Natural killer cell (primary cell): ENCODE results near the gene EHD4. TPM values are rescaled to one million over a fixed set of nuclear protein-coding genes. Genes with fewer than 3 reads are reported as not detected.

Experiments
- ATAC-seq, 3 donors: fragments of 150-1000 bp in 2 of 3; fragments of 200-7000 bp in 1 of 3; cut with Tn5 transposase; 1 replicate in 1 of 3; 2 replicates in 2 of 3; pipeline ENCODE4 v1.10.0; 2021; ENCODE audit warnings: mild to moderate bottlenecking in 2 of 3, moderate library complexity in 2 of 3
- DNase-seq, 2 donors: peaks; one replicate each; pipeline versions ENCODE4 v3.0.0 to v3.0.0-alpha.2; 2013 to 2021; ENCODE audit warnings: mixed read lengths in 1 of 2
- H3K27ac ChIP-seq: one replicate; pipeline ENCODE4 v1.5.1; 2013; ENCODE audit warnings: mild to moderate bottlenecking, low read length
- H3K27me3 ChIP-seq: one replicate; pipeline ENCODE4 v1.6.1; 2013; ENCODE audit warnings: low read length; ENCODE audit not compliant: control insufficient read depth, insufficient read depth
- H3K36me3 ChIP-seq: one replicate; pipeline ENCODE4 v1.6.1; 2013; ENCODE audit warnings: low read length; ENCODE audit not compliant: control insufficient read depth, insufficient read depth
- H3K4me1 ChIP-seq: one replicate; pipeline ENCODE4 v1.6.1; 2013; ENCODE audit warnings: low read length; ENCODE audit not compliant: control insufficient read depth, insufficient read depth
- H3K4me3 ChIP-seq: one replicate; pipeline ENCODE4 v1.5.1; 2013; ENCODE audit warnings: low read length
- H3K9me3 ChIP-seq: one replicate; pipeline ENCODE4 v1.6.1; 2013; ENCODE audit warnings: low read length; ENCODE audit not compliant: control insufficient read depth, insufficient read depth
- H3K27ac Mint-ChIP-seq, 2 donors: one replicate each; pipeline ENCODE4 v1.8.0; 2022; ENCODE audit warnings: mild to moderate bottlenecking in 2 of 2, mixed read lengths in 2 of 2, moderate library complexity in 1 of 2
- H3K27me3 Mint-ChIP-seq, 2 donors: one replicate each; pipeline ENCODE4 v1.8.0; 2022; ENCODE audit warnings: low read depth in 2 of 2, mixed read lengths in 2 of 2
- H3K36me3 Mint-ChIP-seq: one replicate; pipeline ENCODE4 v1.8.0; 2022; ENCODE audit warnings: mixed read lengths
- H3K4me1 Mint-ChIP-seq, 2 donors: one replicate each; pipeline ENCODE4 v1.8.0; 2022; ENCODE audit warnings: mixed read lengths in 2 of 2
- H3K4me3 Mint-ChIP-seq: one replicate; pipeline ENCODE4 v1.8.0; 2022; ENCODE audit warnings: mild to moderate bottlenecking, moderate library complexity, mixed read lengths
- H3K9me3 Mint-ChIP-seq, 2 donors: one replicate each; pipeline ENCODE4 v1.8.0; 2022; ENCODE audit warnings: mixed read lengths in 2 of 2
- WGBS: methylation state at CpG from one replicate; pipeline ENCODE4 v1.1.7; 2013; ENCODE audit warnings: missing lambda C conversion rate; ENCODE audit not compliant: insufficient coverage; 5-methylcytosine and 5-hydroxymethylcytosine counted together
- intact Hi-C: fragments of 100-400 bp; cut with micrococcal nuclease; formaldehyde crosslinking; loops from one replicate; pipeline ENCODE4 v1.14.2; 2022
- total RNA-seq, 4 donors: library from RNA; stranded (reverse); fragments of 120-200 nt in 1 of 4; gene quantifications; one replicate each; pipeline versions ENCODE4 v1.2.3 to v1.2.4, GENCODE V29; 2013 to 2022
- TF ChIP-seq, protein P1 (sequence below): fragments of 200-600 bp; IDR thresholded peaks from one replicate; pipeline ENCODE4 v1.8.0; 2022; ENCODE audit warnings: antibody characterized with exemption

The EHD4 gene
- total RNA-seq, 3 donors from 2014 or later (not counting 1 experiment from before 2014, with no cell fraction given) = 28.4 to 34.6 (median 31.7) TPM

DNA sequence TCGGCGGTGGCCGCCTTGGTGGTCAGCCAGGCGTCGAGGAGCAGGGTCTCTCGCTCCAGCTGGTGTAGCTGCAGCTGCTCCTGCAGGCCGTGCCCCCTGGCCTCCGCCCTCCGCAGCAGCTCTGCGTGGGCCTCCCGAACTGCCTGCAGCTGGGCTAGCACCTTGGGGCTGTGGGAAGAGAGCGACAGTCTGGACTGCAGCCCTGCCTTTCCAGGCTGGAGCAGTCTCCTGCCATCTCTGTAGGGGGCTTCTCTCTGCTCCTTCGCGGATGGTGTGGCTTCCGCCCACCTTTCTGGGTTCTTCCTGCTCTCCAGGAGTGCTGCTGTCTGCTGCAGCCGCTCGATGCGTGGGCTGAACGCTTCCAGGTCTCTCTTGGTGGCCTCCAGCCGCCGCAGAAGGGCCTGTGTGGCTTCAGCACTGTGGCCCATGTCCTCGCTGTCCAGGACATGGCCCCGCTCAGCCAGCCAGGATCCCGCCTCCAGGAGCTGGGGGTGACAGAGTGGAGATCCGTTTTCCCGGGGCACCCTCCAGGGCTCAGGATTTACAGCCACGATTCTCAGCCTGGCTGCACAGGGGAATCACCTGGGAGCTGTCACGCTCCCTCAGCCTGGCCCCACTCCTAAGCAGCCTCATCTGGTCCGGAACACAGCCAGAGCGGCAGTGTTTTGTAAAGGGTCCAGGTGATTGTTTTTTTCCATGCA, 116.9 kb downstream of the EHD4 start:
- no peaks in the 10 kb centered on the region for H3K4me1 Mint-ChIP-seq
- no peak for DNase-seq
- intact Hi-C loops = no loop called here
- no peak for ATAC-seq
- H3K27me3 ChIP-seq = no peaks in the 10 kb centered on the region
- WGBS = 89% methylated on average over 30 of the region's 30 CpGs
- no peak overlapping the region for H3K4me3 Mint-ChIP-seq
- H3K4me1 ChIP-seq = peaks cover 6% of the 10 kb centered on the region
- H3K9me3 ChIP-seq = no peaks in the 10 kb centered on the region
- H3K27me3 Mint-ChIP-seq = no peaks in the 10 kb centered on the region
- no peaks in the 10 kb centered on the region for H3K36me3 ChIP-seq
- H3K9me3 Mint-ChIP-seq = no peaks in the 10 kb centered on the region
- no peak overlapping the region for H3K27ac Mint-ChIP-seq
- no peak overlapping the region for H3K4me3 ChIP-seq
- H3K36me3 Mint-ChIP-seq = no peaks in the 10 kb centered on the region
- TF ChIP-seq, protein P1, sequence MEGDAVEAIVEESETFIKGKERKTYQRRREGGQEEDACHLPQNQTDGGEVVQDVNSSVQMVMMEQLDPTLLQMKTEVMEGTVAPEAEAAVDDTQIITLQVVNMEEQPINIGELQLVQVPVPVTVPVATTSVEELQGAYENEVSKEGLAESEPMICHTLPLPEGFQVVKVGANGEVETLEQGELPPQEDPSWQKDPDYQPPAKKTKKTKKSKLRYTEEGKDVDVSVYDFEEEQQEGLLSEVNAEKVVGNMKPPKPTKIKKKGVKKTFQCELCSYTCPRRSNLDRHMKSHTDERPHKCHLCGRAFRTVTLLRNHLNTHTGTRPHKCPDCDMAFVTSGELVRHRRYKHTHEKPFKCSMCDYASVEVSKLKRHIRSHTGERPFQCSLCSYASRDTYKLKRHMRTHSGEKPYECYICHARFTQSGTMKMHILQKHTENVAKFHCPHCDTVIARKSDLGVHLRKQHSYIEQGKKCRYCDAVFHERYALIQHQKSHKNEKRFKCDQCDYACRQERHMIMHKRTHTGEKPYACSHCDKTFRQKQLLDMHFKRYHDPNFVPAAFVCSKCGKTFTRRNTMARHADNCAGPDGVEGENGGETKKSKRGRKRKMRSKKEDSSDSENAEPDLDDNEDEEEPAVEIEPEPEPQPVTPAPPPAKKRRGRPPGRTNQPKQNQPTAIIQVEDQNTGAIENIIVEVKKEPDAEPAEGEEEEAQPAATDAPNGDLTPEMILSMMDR = no peak
- no peak overlapping the region for H3K27ac ChIP-seq

GRCh38 chr15:41854443-41854842, 117.9 kb downstream of the EHD4 start:
- Mint-ChIP-seq H3K4me1 (no peaks in the 10 kb centered on the region), H3K4me3 (no peak overlapping the region), H3K27me3 (no peaks in the 10 kb centered on the region), H3K9me3 (no peaks in the 10 kb centered on the region), H3K27ac (no peak overlapping the region), H3K36me3 (no peaks in the 10 kb centered on the region)
- no peak overlapping the region for H3K27ac ChIP-seq
- no peak for DNase-seq
- no peak for ATAC-seq
- intact Hi-C loops = no loop called here
- no peaks in the 10 kb centered on the region for H3K27me3 ChIP-seq
- TF ChIP-seq, protein P1 = no peak
- 95% methylated on average over 9 of the region's 9 CpGs for WGBS
- H3K4me3 ChIP-seq = no peak overlapping the region
- H3K4me1 ChIP-seq = no peaks in the 10 kb centered on the region
- H3K9me3 ChIP-seq = no peaks in the 10 kb centered on the region
- H3K36me3 ChIP-seq = no peaks in the 10 kb centered on the region

DNA sequence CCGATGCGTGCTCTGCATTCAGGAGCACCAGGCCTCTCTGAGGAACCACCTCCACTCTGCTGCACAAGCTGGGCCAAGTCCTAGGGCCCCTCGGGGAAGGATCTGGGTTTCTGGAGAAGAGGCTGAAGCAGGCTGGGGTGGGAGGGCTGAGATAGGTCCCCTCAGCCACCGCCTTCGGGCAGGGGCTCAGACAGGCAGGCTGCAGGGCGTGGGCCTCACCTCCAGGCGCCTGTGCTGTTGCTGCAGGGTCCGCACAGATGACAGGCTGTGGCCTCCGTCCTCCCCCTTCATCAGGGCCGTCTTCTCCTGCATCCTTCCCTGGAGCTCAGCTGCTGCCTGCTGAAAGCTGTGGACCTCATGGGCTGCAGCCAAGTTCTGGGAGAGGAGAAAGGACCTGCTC, 118.5 kb downstream of the EHD4 start:
- H3K27me3 ChIP-seq = no peaks in the 10 kb centered on the region
- no peaks in the 10 kb centered on the region for H3K9me3 ChIP-seq
- TF ChIP-seq, protein P1 = no peak
- Mint-ChIP-seq H3K27me3 (no peaks in the 10 kb centered on the region), H3K9me3 (no peaks in the 10 kb centered on the region), H3K36me3 (no peaks in the 10 kb centered on the region), H3K27ac (no peak overlapping the region), H3K4me1 (no peaks in the 10 kb centered on the region), H3K4me3 (no peak overlapping the region)
- DNase-seq (no peak), ATAC-seq (no peak)
- H3K27ac ChIP-seq = no peak overlapping the region
- H3K4me3 ChIP-seq = no peak overlapping the region
- intact Hi-C loops = no loop called here
- no peaks in the 10 kb centered on the region for H3K4me1 ChIP-seq
- 92% methylated on average over 10 of the region's 10 CpGs for WGBS
- no peaks in the 10 kb centered on the region for H3K36me3 ChIP-seq
